GM23248 (cell line): ENCODE results near the gene TMEM150A. TPM values are rescaled to one million over a fixed set of nuclear protein-coding genes. Genes with fewer than 3 reads are reported as not detected.
"Not testable (repeated sequence)": the region's sequence is repeated elsewhere in the genome, so short reads cannot be mapped to it uniquely, and the experiment has no call there.

ENCODE experiments used
- DNase-seq: peaks from one replicate; pipeline ENCODE4 v3.0.0-alpha.2; 2015
- H2AFZ ChIP-seq: fragments of 200-600 bp; sonication (generic); 2 replicates; pipeline ENCODE4 v1.6.1; 2016; ENCODE audit warnings: antibody characterized with exemption
- H3F3A ChIP-seq: fragments of 200-600 bp; sonication (generic); 2 replicates; pipeline ENCODE4 v1.6.1; 2016; ENCODE audit warnings: mild to moderate bottlenecking, antibody characterized with exemption, mixed run types; ENCODE audit not compliant: insufficient read depth
- H3K27ac ChIP-seq: fragments of 200-600 bp; sonication (generic); 2 replicates; pipeline ENCODE4 v1.5.1; 2016; ENCODE audit warnings: mild to moderate bottlenecking
- H3K27me3 ChIP-seq: fragments of 200-600 bp; sonication (generic); replicated peaks from 2 replicates; pipeline ENCODE4 v1.6.1; 2016; ENCODE audit warnings: mild to moderate bottlenecking; ENCODE audit not compliant: insufficient read depth
- H3K36me3 ChIP-seq: fragments of 200-600 bp; sonication (generic); 2 replicates; pipeline ENCODE4 v1.6.1; 2016; ENCODE audit warnings: low read depth, mild to moderate bottlenecking
- H3K4me1 ChIP-seq: fragments of 200-600 bp; sonication (generic); 2 replicates; pipeline ENCODE4 v1.6.1; 2016; ENCODE audit warnings: mild to moderate bottlenecking; ENCODE audit not compliant: insufficient read depth
- H3K4me2 ChIP-seq: fragments of 200-600 bp; sonication (generic); one replicate; pipeline ENCODE4 v1.6.1; 2016; ENCODE audit warnings: mild to moderate bottlenecking; ENCODE audit not compliant: unreplicated experiment
- H3K4me3 ChIP-seq: fragments of 200-600 bp; sonication (generic); 2 replicates; pipeline ENCODE4 v1.5.1; 2016; ENCODE audit warnings: mild to moderate bottlenecking
- H3K79me2 ChIP-seq: fragments of 200-600 bp; sonication (generic); 2 replicates; pipeline ENCODE4 v1.6.1; 2016; ENCODE audit warnings: mild to moderate bottlenecking; ENCODE audit not compliant: insufficient read depth
- H3K9ac ChIP-seq: fragments of 200-600 bp; sonication (generic); 2 replicates; pipeline ENCODE4 v1.6.1; 2016; ENCODE audit warnings: mild to moderate bottlenecking
- H3K9me2 ChIP-seq: fragments of 200-600 bp; sonication (generic); 2 replicates; pipeline ENCODE4 v1.6.1; 2016; ENCODE audit warnings: mixed run types, mild to moderate bottlenecking, moderate library complexity; ENCODE audit not compliant: insufficient read depth
- H3K9me3 ChIP-seq: fragments of 200-600 bp; sonication (generic); one replicate; pipeline ENCODE4 v1.6.1; 2017; ENCODE audit warnings: low read depth
- H4K20me1 ChIP-seq: fragments of 200-600 bp; sonication (generic); 2 replicates; pipeline ENCODE4 v1.6.0; 2016; ENCODE audit not compliant: insufficient read depth
- EZH2 ChIP-seq: fragments of 200-600 bp; sonication (generic); IDR thresholded peaks from 2 replicates; pipeline ENCODE4 v1.6.1; 2018; ENCODE audit warnings: antibody characterized with exemption, mild to moderate bottlenecking; ENCODE audit not compliant: insufficient read depth, poor library complexity, severe bottlenecking
- EZH2phosphoT487 ChIP-seq: fragments of 200-600 bp; sonication (generic); IDR thresholded peaks from 2 replicates; pipeline ENCODE4 v1.6.1; 2018; ENCODE audit warnings: antibody characterized with exemption, moderate library complexity, mild to moderate bottlenecking, low read depth; ENCODE audit not compliant: insufficient read depth
- WGBS, 2 experiments: methylation state at CpG; one replicate each; pipeline ENCODE4 v1.1.6; 2015 to 2017; ENCODE audit warnings: low lambda C conversion rate in 2 of 2, low coverage in 1 of 2; ENCODE audit errors: missing lambda C conversion rate in 2 of 2; 5-methylcytosine and 5-hydroxymethylcytosine counted together
- in situ Hi-C: fragments of 300-500 bp; cut with MboI; formaldehyde crosslinking; loops from 2 replicates; pipeline ENCODE4 v1.15.0; 2020
- polyA plus RNA-seq: library from polyadenylated mRNA; unstranded; fragments of >200 nt; fragmentation: Nextera tagmentation; extraction: Ambion mirVana; gene quantifications from 2 replicates; pipeline ENCODE4 v1.2.1, GENCODE V29; 2016
- total RNA-seq: library from RNA; depleted of rRNA; stranded (reverse); fragments of >200 nt; shearing (Covaris generic); gene quantifications from 2 replicates; pipeline ENCODE4 v1.2.3, GENCODE V29; 2014

TMEM150A gene
- total and polyA plus RNA-seq, 2 experiments from 2014 or later: 20.9 to 35.7 TPM

DNA sequence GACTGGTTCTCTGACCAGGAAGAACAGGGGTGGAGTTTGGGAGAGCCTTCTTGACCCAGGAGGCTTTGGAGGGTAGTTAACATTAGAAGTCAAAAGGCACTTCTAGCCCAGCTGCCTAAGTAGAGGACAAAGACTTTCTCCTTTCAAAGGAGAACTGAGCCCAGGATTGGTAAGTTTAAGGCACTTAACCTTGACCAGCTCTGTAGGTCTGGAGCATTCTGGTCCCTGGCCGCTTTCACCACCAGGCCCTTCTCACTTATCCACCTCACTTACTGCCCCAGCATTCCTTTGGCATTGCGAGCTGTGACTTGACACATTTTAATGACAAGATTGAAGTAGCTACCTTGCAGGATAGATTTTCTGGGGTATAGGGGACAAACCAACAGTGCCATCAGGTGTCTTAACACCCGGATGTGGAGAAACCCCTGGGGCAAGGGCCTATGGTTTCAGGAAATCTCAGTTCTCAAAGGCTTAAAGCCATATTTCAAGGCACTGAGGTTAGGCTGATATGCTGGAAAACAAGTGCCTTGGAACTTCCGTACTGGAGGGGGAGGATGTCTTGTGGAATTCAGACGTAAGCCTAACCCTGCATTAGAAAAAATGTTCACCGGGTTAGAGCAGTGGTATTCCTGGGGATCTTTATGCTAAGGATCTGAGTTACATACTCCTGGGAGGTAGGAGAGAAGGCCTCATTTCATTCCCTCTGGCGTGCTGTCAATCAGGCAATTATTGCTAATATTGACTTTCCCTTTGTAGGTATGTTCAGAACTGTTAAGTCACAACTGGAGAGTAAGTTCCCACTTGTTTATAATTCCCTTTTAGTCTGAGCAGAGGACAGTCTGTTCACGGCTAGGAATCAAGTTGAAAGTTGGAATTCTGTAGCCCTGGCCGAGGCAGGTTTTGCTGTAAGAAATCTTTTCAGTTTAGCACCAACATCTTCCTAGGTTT, 5.0 kb upstream of the TMEM150A start:
- no peak overlapping the region for H3K27ac ChIP-seq
- no peaks in the 10 kb centered on the region for H3K9me3 ChIP-seq
- no peaks in the 10 kb centered on the region; the same call in 1 of the 2 replicates for H3K36me3 ChIP-seq
- H3K4me2 ChIP-seq: no peak overlapping the region
- no peak overlapping the region for H3K9ac ChIP-seq
- H3K4me1 ChIP-seq: peaks cover 36% of the 10 kb centered on the region
- H3K27me3 ChIP-seq: no peaks in the 10 kb centered on the region
- WGBS, 2 experiments: 80 to 83% methylated on average over 9 of the region's 9 CpGs
- H3K4me3 ChIP-seq: no peak overlapping the region
- H3K9me2 ChIP-seq: no peaks in the 10 kb centered on the region
- H4K20me1 ChIP-seq: no peaks in the 10 kb centered on the region
- H3K79me2 ChIP-seq: peaks cover 67% of the 10 kb centered on the region
- H3F3A ChIP-seq: peaks cover 50% of the 10 kb centered on the region
- in situ Hi-C loops: no loop called here
- TF ChIP-seq EZH2phosphoT487: no peak
- TF ChIP-seq EZH2: no peak
- no peak for DNase-seq
- H2AFZ ChIP-seq: no peak overlapping the region

DNA sequence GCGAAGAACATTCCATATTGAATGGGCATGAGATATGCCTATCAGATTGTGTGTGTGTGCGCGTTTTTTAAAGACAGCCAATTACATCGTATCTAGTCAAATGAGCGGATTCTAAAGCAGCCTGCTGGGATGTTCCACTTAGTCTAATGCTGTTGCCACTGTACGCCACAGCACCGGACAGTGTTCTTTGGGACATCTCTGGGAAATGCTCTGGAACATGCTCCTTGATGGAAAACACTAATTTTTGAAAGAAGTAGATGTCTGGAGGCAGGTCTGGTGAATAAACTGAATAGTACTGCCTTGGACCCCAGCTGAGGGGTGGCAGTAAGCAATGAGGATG, 3.6 kb upstream of the TMEM150A start:
- Histone ChIP-seq H3K4me3 (peak overlapping the region; percentile 5; the same call in 1 of the 2 replicates), H3K9me2 (no peaks in the 10 kb centered on the region), H3K36me3 (no peaks in the 10 kb centered on the region; the same call in 1 of the 2 replicates), H3K79me2 (peaks cover 61% of the 10 kb centered on the region), H3F3A (peaks cover 46% of the 10 kb centered on the region), H3K9ac (0 out of 2 replicates have a peak overlapping the region, but pooled peaks have one; percentile 12), H2AFZ (no peak overlapping the region), H4K20me1 (no peaks in the 10 kb centered on the region), H3K27me3 (no peaks in the 10 kb centered on the region), H3K4me1 (peaks cover 35% of the 10 kb centered on the region), H3K9me3 (no peaks in the 10 kb centered on the region), H3K4me2 (peak overlapping the region; percentile 79), H3K27ac (peak overlapping the region; percentile 63)
- no peak for TF ChIP-seq EZH2phosphoT487
- no peak for TF ChIP-seq EZH2
- in situ Hi-C loops: no loop called here
- 86 to 88% methylated on average over 7 of the region's 7 CpGs for WGBS, 2 experiments
- DNase-seq: no peak

DNA sequence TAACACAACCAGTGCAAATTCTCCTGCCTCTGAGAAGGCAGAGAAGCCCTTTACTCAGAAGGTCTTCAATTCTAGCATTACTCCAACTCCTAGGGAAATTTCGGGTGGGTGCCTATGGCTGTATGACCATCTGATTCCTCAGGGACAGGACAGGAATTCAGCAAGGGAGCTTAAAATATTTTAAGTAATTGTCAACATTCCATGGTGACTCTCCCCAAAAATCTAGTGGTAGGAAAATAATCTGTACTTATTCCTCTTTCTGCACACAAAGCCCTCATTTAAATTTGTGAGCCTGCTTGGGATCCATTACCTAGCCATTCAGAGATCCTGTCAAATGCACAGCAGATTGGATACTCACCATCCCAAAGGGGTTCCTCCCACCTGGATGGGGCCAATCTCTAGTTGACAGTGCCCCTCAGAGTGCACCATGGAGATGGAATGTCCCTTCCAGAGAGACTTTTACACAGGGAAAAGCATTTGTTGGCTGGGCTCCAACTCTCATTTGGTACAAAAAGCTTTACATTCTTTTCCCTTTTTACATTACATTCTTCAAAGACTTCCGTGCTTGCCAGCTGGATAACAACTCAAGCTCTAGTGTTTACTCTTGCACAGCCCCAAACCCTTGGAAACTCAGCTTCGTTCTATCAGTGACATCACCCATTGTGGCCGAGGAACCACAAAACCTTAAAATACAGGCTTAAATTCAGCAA, 3.1 kb upstream of the TMEM150A start:
- 27 to 37% methylated on average over 4 of the region's 4 CpGs for WGBS, 2 experiments
- TF ChIP-seq EZH2phosphoT487 (no peak), EZH2 (no peak)
- DNase-seq: peak; percentile 72
- H3K27ac ChIP-seq: peak overlapping the region; percentile 63
- H4K20me1 ChIP-seq: no peaks in the 10 kb centered on the region
- H2AFZ ChIP-seq: no peak overlapping the region
- peaks cover 46% of the 10 kb centered on the region for H3F3A ChIP-seq
- H3K4me3 ChIP-seq: peak overlapping the region; percentile 5
- in situ Hi-C loops: no loop called here
- peak overlapping the region; percentile 79 for H3K4me2 ChIP-seq
- H3K36me3 ChIP-seq: no peaks in the 10 kb centered on the region; the same call in 1 of the 2 replicates
- no peaks in the 10 kb centered on the region for H3K27me3 ChIP-seq
- peaks cover 56% of the 10 kb centered on the region for H3K79me2 ChIP-seq
- 0 out of 2 replicates have a peak overlapping the region, but pooled peaks have one; percentile 12 for H3K9ac ChIP-seq
- no peaks in the 10 kb centered on the region for H3K9me2 ChIP-seq
- peaks cover 32% of the 10 kb centered on the region for H3K4me1 ChIP-seq
- no peaks in the 10 kb centered on the region for H3K9me3 ChIP-seq

DNA sequence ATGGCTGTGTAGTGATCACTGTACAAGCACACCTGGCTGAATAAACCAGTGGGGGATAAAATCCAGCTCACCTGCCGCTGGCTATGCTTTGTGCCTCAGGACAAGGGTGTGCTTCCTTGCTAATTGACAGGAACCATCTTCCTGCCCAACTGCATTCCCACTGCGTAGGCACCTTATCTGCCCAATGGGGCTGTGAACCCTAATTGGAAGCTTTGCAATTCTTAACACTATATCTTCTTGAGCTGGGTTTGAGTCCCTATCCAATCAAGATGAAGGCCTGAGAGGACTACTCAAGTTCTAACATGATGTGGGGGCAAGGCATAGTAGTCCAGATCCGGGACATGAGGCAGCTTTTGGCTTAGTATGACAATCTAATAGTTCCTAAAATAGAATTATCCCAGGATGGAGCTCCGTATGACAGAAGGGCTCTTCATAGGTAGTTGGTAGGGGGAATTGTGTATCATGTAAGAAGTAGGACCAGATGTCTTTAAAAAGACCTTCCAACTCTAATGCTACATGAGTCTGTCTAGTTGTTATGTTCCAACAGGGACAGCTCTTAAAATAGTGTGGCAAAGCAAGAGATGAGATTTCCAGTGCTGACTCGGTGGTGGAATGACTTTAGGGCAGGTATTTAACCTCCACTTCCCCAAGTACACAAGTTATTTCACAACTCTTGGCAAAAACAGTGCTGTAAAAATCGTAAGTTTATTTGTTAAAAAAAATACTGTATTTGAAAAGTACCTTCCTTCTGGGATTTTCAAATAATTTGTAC, 2.3 kb upstream of the TMEM150A start:
- TF ChIP-seq EZH2phosphoT487 (no peak), EZH2 (no peak)
- H3K9ac ChIP-seq: 0 out of 2 replicates have a peak overlapping the region, but pooled peaks have one; percentile 12
- H3K79me2 ChIP-seq: peaks cover 48% of the 10 kb centered on the region
- H3K9me3 ChIP-seq: no peaks in the 10 kb centered on the region
- WGBS, 2 experiments: 30 to 34% methylated on average over 6 of the region's 6 CpGs
- H3K4me3 ChIP-seq: peak overlapping the region; percentile 5; the same call in 1 of the 2 replicates
- no peaks in the 10 kb centered on the region for H3K27me3 ChIP-seq
- H3F3A ChIP-seq: peaks cover 46% of the 10 kb centered on the region
- H2AFZ ChIP-seq: no peak overlapping the region
- no peaks in the 10 kb centered on the region for H3K9me2 ChIP-seq
- peak overlapping the region; percentile 63 for H3K27ac ChIP-seq
- H3K36me3 ChIP-seq: no peaks in the 10 kb centered on the region; the same call in 1 of the 2 replicates
- DNase-seq: peak; percentile 31
- in situ Hi-C loops: no loop called here
- peaks cover 32% of the 10 kb centered on the region for H3K4me1 ChIP-seq
- H4K20me1 ChIP-seq: no peaks in the 10 kb centered on the region
- peak overlapping the region; percentile 79 for H3K4me2 ChIP-seq

DNA sequence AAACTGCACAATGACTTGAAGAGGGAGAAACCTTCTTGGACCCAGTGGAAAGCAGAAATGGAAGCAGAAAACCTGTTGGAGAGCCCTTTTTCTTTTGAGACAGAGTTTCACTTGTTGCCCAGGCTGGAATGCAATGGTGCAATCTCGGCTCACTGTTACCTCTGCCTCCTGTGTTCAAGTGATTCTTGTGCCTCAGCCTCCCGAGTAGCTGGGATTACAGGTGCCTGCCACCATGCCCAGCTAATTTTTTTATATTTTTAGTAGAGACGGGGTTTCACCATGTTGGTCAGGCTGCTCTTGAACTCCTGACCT, 1.6 kb upstream of the TMEM150A start:
- H3K27me3 ChIP-seq, H3K9ac ChIP-seq, DNase-seq, H3K9me3 ChIP-seq, in situ Hi-C loops, H3K36me3 ChIP-seq, H3K9me2 ChIP-seq, H4K20me1 ChIP-seq, H3K27ac ChIP-seq, H2AFZ ChIP-seq: not testable (repeated sequence)
- Histone ChIP-seq H3F3A (peaks cover 46% of the 10 kb centered on the region), H3K4me2 (peak overlapping the region; percentile 79), H3K79me2 (peaks cover 42% of the 10 kb centered on the region), H3K4me3 (peak overlapping the region; percentile 79), H3K4me1 (peaks cover 32% of the 10 kb centered on the region)
- 95 to 97% methylated on average over 3 of the region's 3 CpGs for WGBS, 2 experiments
